Transverse colon (tissue), 3 donors: ENCODE measurements around the gene STX7.

Experiments
- EP300 ChIP-seq: sonication (generic); formaldehyde crosslinking; IDR thresholded peaks from one replicate; pipeline ENCODE4 v1.6.1; 2017; ENCODE audit warnings: antibody characterized with exemption, low read depth
- TF ChIP-seq, protein P1 (sequence below), 5 experiments: fragments of 200-600 bp in 3 of 5; fragments of 450-650 bp in 2 of 5; sonication (generic) in 3 of 5; IDR thresholded peaks; 1 replicate in 2 of 5; 2 replicates in 3 of 5; pipeline ENCODE4 v1.5.1; 2016 to 2017; ENCODE audit warnings: antibody characterized with exemption in 5 of 5, inconsistent platforms in 3 of 5, mild to moderate bottlenecking in 2 of 5, moderate library complexity in 1 of 5

DNA sequence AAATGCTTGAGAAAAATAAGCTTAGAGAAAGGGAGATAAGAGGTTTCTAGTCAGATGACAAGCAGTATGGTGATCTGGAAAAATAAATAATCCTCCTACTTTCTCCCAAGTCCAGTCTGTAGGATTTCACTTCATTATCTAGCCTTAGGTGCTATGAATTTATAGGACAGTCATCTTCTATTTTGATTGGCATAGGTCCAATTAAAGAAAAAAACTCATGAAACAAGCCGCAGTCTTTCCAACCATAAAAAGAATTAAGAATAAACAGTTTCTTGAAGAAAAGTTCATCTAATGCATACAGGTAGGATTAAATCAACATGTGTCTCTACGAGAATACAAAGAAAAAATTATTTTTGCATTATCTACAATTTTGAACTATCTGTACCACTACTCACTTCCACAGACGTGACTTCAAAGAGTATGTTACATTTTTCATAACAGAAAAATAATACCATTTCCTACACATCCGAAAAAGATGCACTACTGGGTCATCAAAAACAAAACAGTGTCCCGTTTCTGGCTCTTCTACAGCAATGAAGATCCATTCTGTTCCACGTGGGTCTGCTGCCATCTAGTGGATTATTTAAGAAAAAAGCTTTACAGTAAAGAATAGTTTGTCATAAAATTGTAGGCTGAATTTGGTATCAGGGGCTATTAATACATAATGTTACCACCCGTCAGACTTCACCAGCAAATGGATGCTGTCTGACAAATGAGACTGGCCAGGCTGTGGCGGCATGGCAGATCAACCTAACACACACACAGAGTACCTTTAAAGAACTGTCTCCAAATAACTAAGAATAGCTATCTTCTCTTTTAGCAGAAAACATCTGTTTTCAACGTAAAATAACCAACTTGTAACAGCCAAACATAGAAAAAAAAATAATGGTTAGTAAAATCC, 28.9 kb downstream of the STX7 start:
- TF ChIP-seq, protein P1, sequence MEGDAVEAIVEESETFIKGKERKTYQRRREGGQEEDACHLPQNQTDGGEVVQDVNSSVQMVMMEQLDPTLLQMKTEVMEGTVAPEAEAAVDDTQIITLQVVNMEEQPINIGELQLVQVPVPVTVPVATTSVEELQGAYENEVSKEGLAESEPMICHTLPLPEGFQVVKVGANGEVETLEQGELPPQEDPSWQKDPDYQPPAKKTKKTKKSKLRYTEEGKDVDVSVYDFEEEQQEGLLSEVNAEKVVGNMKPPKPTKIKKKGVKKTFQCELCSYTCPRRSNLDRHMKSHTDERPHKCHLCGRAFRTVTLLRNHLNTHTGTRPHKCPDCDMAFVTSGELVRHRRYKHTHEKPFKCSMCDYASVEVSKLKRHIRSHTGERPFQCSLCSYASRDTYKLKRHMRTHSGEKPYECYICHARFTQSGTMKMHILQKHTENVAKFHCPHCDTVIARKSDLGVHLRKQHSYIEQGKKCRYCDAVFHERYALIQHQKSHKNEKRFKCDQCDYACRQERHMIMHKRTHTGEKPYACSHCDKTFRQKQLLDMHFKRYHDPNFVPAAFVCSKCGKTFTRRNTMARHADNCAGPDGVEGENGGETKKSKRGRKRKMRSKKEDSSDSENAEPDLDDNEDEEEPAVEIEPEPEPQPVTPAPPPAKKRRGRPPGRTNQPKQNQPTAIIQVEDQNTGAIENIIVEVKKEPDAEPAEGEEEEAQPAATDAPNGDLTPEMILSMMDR (IDR thresholded peaks at IDR 0.05): peak; percentile 64 to 79 (median 69)
- no peak for TF ChIP-seq EP300
